SHP77 treated with DMSO at 0.1 percent for 48 hours (cell line): Measurements from ENCODE around the gene SLC6A6.

Source experiments
- DNase-seq: peaks from one replicate; lab custom pipeline; 2025; lab: John Stamatoyannopoulos, UW

Gene SLC6A6

GRCh38 chr3:14454639-14455310 is 52.4 kb downstream of the SLC6A6 start:
- no peak for DNase-seq

GRCh38 chr3:14455571-14456317 is 53.3 kb downstream of the SLC6A6 start:
- no peak for DNase-seq

- DNase-seq = no peak
Observed at GRCh38 chr3:14456794-14457193, 54.4 kb downstream of the SLC6A6 start.

GRCh38 chr3:14457481-14457880 is 55.1 kb downstream of the SLC6A6 start:
- DNase-seq = no peak

- DNase-seq = no peak
Observed at GRCh38 chr3:14457999-14458398, 55.6 kb downstream of the SLC6A6 start.

- no peak for DNase-seq
Observed at GRCh38 chr3:14458434-14459275, 56.2 kb downstream of the SLC6A6 start.

- no peak for DNase-seq
Observed at GRCh38 chr3:14459384-14459783, 57.0 kb downstream of the SLC6A6 start.

- no peak for DNase-seq
Observed at GRCh38 chr3:14459787-14460186, 57.4 kb downstream of the SLC6A6 start.

GRCh38 chr3:14460342-14461005 is 58.1 kb downstream of the SLC6A6 start:
- no peak for DNase-seq

- no peak for DNase-seq
Observed at GRCh38 chr3:14461006-14461747, 58.8 kb downstream of the SLC6A6 start.

GRCh38 chr3:14461748-14462324 is 59.4 kb downstream of the SLC6A6 start:
- DNase-seq = peak; percentile 3

GRCh38 chr3:14462738-14463137 is 60.3 kb downstream of the SLC6A6 start:
- no peak for DNase-seq

GRCh38 chr3:14463330-14464140 is 61.1 kb downstream of the SLC6A6 start:
- no peak for DNase-seq

- DNase-seq = no peak
Observed at GRCh38 chr3:14464141-14464465, 61.7 kb downstream of the SLC6A6 start.

- DNase-seq = no peak
Observed at GRCh38 chr3:14464521-14464920, 62.1 kb downstream of the SLC6A6 start.

- DNase-seq = no peak
Observed at GRCh38 chr3:14465425-14465824, 63.0 kb downstream of the SLC6A6 start.

- DNase-seq = no peak
Observed at GRCh38 chr3:14466179-14466903, 63.9 kb downstream of the SLC6A6 start.

GRCh38 chr3:14467814-14468620 is 65.6 kb downstream of the SLC6A6 start:
- DNase-seq = no peak

GRCh38 chr3:14468621-14468981 is 66.2 kb downstream of the SLC6A6 start:
- DNase-seq = no peak
